Measurements from ENCODE around the gene PAXX.

GRCh38 chr9:137023157-137023556 is 30.9 kb downstream of the PAXX start:
- TF ChIP-seq CTCF (IDR thresholded peaks at IDR 0.05) = no peak
- no peak for TF ChIP-seq EP300 (IDR thresholded peaks at IDR 0.05; ENCODE audit: low read depth)
- TF ChIP-seq POLR2A (IDR thresholded peaks at IDR 0.05) = no peak

Data from transverse colon (tissue), 3 donors.